ENCODE measurements around the gene AFF3.

The AFF3 gene

DNA sequence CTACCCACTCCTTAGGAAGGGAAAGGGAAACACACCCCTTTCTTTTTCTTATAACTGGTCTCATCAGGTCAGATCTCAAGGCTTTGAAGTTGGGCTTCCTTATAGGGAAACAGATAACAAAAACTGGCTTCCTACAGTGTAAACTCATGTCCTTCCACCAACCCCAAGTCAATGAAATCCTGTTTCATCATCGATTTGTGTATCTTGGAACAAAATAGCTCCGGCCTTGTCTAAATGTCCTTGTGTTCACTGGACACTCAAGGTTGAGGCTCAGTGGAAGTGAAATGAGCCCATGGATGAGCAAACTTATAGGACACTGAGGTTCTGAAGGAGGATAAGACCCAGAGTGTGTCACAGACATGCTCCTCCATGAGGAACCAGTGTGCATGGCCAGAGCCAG, 496.4 kb downstream of the AFF3 start:
- no peak for DNase-seq
- H3K4me1 ChIP-seq (ENCODE audit: control insufficient read depth, insufficient read depth, low read length, poor library complexity, severe bottlenecking), result no peaks in the 10 kb centered on the region
- no peak overlapping the region for H3K4me3 ChIP-seq (ENCODE audit: insufficient read depth, low read depth, low read length, poor library complexity, severe bottlenecking)
- no peaks in the 10 kb centered on the region for H3K27me3 ChIP-seq (replicated peaks; ENCODE audit: control insufficient read depth, insufficient read depth, low read length, poor library complexity, severe bottlenecking)
- H3K9me3 ChIP-seq (ENCODE audit: control insufficient read depth, low read length), result no peaks in the 10 kb centered on the region
- no peaks in the 10 kb centered on the region for H3K36me3 ChIP-seq (ENCODE audit: control insufficient read depth, insufficient read depth, low read length)
- H3K27ac ChIP-seq (ENCODE audit: insufficient read depth, low read length, poor library complexity, severe bottlenecking), result no peak overlapping the region

DNA sequence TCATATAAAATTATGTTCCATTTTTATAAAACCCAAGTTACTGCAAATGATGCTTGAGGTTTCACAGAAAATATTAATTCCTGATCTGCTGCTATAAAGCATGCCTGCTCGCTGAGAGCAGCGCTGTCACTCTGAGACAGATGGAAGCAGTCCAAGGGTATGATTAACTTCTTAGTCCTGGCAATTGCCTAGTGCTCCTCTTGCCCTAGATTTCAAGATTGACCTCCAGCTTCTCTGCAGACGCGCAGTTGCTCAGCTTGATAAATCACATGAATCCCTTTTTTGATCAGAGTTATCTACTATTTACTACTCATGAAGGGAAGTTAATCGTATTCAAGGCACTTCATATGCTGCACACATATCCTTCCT, 498.0 kb downstream of the AFF3 start:
- no peak for DNase-seq
- Histone ChIP-seq H3K27ac (ENCODE audit: insufficient read depth, low read length, poor library complexity, severe bottlenecking) (no peak overlapping the region), H3K27me3 (replicated peaks; ENCODE audit: control insufficient read depth, insufficient read depth, low read length, poor library complexity, severe bottlenecking) (no peaks in the 10 kb centered on the region), H3K9me3 (ENCODE audit: control insufficient read depth, low read length) (no peaks in the 10 kb centered on the region), H3K4me1 (ENCODE audit: control insufficient read depth, insufficient read depth, low read length, poor library complexity, severe bottlenecking) (no peaks in the 10 kb centered on the region), H3K36me3 (ENCODE audit: control insufficient read depth, insufficient read depth, low read length) (no peaks in the 10 kb centered on the region), H3K4me3 (ENCODE audit: insufficient read depth, low read depth, low read length, poor library complexity, severe bottlenecking) (no peak overlapping the region)

DNA sequence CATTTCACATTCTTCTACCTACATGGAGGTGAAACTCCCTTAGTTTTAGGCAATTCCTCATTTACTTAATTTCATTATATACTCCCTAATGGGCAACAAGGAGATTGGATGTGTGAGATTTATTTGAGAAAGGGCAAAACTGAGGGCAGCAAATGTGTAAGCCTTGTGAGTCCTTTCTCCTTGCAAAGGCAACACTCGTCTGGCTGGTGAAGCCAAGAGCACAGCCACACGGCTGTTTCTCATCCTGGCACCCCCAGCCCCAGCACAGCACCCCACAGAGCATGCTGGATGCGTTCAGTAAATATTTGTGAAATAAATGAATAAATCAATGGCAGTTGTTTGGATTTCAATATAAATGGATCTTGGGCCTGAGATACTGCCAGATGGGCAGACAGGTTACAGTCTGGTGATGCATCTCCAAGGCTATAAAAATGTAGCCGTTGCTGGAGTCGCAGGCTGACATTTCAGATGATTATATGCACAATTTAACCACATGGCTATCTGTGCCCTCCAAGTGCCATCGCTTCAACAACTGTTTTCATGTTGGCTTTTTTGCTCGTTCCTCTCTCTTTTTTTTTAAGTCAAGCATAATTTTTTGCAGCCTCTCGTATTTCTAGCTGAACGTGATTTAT, 498.5 kb downstream of the AFF3 start:
- no peaks in the 10 kb centered on the region for H3K27me3 ChIP-seq (replicated peaks; ENCODE audit: control insufficient read depth, insufficient read depth, low read length, poor library complexity, severe bottlenecking)
- no peaks in the 10 kb centered on the region for H3K9me3 ChIP-seq (ENCODE audit: control insufficient read depth, low read length)
- H3K4me3 ChIP-seq (ENCODE audit: insufficient read depth, low read depth, low read length, poor library complexity, severe bottlenecking), result no peak overlapping the region
- H3K27ac ChIP-seq (ENCODE audit: insufficient read depth, low read length, poor library complexity, severe bottlenecking), result no peak overlapping the region
- no peaks in the 10 kb centered on the region for H3K4me1 ChIP-seq (ENCODE audit: control insufficient read depth, insufficient read depth, low read length, poor library complexity, severe bottlenecking)
- no peak for DNase-seq
- H3K36me3 ChIP-seq (ENCODE audit: control insufficient read depth, insufficient read depth, low read length), result no peaks in the 10 kb centered on the region

GRCh38 chr2:99641999-99642398, 500.4 kb downstream of the AFF3 start:
- DNase-seq, result no peak
- Histone ChIP-seq H3K27ac (ENCODE audit: insufficient read depth, low read length, poor library complexity, severe bottlenecking) (no peak overlapping the region), H3K4me1 (ENCODE audit: control insufficient read depth, insufficient read depth, low read length, poor library complexity, severe bottlenecking) (no peaks in the 10 kb centered on the region), H3K27me3 (replicated peaks; ENCODE audit: control insufficient read depth, insufficient read depth, low read length, poor library complexity, severe bottlenecking) (no peaks in the 10 kb centered on the region), H3K4me3 (ENCODE audit: insufficient read depth, low read depth, low read length, poor library complexity, severe bottlenecking) (no peak overlapping the region), H3K36me3 (ENCODE audit: control insufficient read depth, insufficient read depth, low read length) (no peaks in the 10 kb centered on the region), H3K9me3 (ENCODE audit: control insufficient read depth, low read length) (no peaks in the 10 kb centered on the region)

DNA sequence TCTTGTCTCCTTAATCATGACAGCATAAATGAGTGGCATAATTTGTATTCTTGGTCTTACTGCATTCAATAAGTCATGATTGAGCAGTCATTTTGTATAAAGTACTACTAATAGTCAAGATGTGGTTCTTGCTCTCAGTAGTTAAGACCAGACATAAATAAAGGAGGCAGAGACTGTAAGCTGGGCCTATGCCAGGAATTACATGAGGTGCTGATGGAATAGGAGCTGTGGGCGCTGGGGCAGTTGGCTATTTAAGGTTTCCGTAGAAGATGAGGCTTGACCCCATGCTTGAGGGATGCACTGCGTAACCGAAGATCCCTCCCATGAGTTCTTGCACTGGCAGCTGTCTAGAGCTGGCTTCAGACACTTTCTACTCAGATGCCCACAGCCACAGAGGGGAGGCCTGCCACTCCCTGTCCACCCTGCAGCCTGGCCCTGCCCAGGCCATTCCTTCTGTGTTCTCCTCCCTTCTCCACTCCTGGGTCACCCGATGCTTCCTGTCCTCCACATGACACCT, 501.7 kb downstream of the AFF3 start:
- Histone ChIP-seq H3K36me3 (ENCODE audit: control insufficient read depth, insufficient read depth, low read length) (no peaks in the 10 kb centered on the region), H3K9me3 (ENCODE audit: control insufficient read depth, low read length) (no peaks in the 10 kb centered on the region), H3K4me1 (ENCODE audit: control insufficient read depth, insufficient read depth, low read length, poor library complexity, severe bottlenecking) (no peaks in the 10 kb centered on the region), H3K27ac (ENCODE audit: insufficient read depth, low read length, poor library complexity, severe bottlenecking) (no peak overlapping the region), H3K4me3 (ENCODE audit: insufficient read depth, low read depth, low read length, poor library complexity, severe bottlenecking) (no peak overlapping the region), H3K27me3 (replicated peaks; ENCODE audit: control insufficient read depth, insufficient read depth, low read length, poor library complexity, severe bottlenecking) (no peaks in the 10 kb centered on the region)
- no peak for DNase-seq

DNA sequence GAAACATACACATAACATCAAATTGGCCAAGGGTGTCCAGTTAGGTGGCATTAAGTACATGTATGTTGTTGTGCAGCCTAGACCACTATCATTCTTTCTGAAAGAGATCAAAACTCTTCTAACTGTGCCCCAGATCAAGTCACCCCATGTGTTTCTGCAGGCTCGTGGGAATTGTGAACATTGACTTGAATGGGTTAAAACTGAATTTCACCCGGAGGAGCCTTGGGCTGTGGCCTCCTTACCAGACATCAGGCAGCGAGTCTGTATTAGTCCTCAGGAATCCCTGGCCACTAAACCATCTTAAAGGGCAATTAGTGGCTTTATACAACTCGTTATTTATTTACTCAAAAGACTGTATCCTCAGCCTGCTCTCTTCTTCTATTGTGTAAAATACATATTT, 503.6 kb downstream of the AFF3 start:
- Histone ChIP-seq H3K4me3 (ENCODE audit: insufficient read depth, low read depth, low read length, poor library complexity, severe bottlenecking) (no peak overlapping the region), H3K4me1 (ENCODE audit: control insufficient read depth, insufficient read depth, low read length, poor library complexity, severe bottlenecking) (no peaks in the 10 kb centered on the region), H3K9me3 (ENCODE audit: control insufficient read depth, low read length) (no peaks in the 10 kb centered on the region), H3K27ac (ENCODE audit: insufficient read depth, low read length, poor library complexity, severe bottlenecking) (no peak overlapping the region), H3K36me3 (ENCODE audit: control insufficient read depth, insufficient read depth, low read length) (no peaks in the 10 kb centered on the region), H3K27me3 (replicated peaks; ENCODE audit: control insufficient read depth, insufficient read depth, low read length, poor library complexity, severe bottlenecking) (no peaks in the 10 kb centered on the region)
- no peak for DNase-seq

- H3K27me3 ChIP-seq (replicated peaks; ENCODE audit: control insufficient read depth, insufficient read depth, low read length, poor library complexity, severe bottlenecking), result no peaks in the 10 kb centered on the region
- H3K36me3 ChIP-seq (ENCODE audit: control insufficient read depth, insufficient read depth, low read length), result no peaks in the 10 kb centered on the region
- H3K27ac ChIP-seq (ENCODE audit: insufficient read depth, low read length, poor library complexity, severe bottlenecking), result no peak overlapping the region
- no peak overlapping the region for H3K4me3 ChIP-seq (ENCODE audit: insufficient read depth, low read depth, low read length, poor library complexity, severe bottlenecking)
- no peaks in the 10 kb centered on the region for H3K4me1 ChIP-seq (ENCODE audit: control insufficient read depth, insufficient read depth, low read length, poor library complexity, severe bottlenecking)
- no peak for DNase-seq
- H3K9me3 ChIP-seq (ENCODE audit: control insufficient read depth, low read length), result no peaks in the 10 kb centered on the region
These were observed 505.2 kb downstream of the AFF3 start for GRCh38 chr2:99637159-99637697.

DNA sequence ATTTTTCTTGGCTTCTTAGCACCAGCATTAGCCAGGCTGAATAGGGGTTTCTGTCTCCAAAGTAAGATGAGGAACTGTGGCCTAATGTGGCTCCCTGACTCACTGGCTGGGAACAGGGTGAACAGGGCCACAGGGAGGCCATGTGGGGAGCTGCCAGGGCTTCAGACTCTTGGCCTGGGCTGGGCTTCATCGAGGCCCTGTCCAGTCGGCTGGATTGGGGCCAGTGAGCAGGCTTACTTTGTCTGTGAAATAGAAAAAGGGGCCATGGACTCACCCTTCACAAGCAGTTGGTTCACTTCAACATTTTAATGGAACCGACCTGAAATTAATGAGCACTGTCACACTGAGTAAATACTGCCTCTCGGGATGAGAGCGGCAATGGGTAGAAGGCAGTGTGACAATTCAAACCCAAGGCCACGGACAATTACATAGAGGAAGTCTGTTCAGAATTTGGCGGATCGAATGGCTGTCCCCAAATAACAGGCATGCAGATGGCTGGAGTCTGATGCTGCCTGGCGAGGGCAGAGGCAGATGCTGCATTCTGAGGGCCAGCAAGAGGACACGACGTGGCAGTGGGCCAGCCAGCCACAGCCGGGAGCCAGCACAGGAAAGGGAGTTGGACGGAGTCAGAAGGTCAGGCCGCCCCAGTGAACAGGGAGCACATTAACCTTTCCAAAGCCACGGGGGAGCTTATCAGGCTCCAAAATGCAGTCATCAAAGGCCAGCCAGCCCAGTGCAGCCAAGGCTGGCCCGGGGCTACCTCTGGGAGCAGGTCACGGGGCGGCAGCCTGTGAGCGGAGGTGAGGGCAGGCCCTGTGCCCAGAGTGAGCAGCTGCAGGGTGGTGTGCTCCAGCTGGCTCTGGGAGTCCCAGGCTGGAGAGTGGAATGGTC, 506.0 kb downstream of the AFF3 start:
- Histone ChIP-seq H3K27me3 (replicated peaks; ENCODE audit: control insufficient read depth, insufficient read depth, low read length, poor library complexity, severe bottlenecking) (no peaks in the 10 kb centered on the region), H3K4me1 (ENCODE audit: control insufficient read depth, insufficient read depth, low read length, poor library complexity, severe bottlenecking) (no peaks in the 10 kb centered on the region), H3K4me3 (ENCODE audit: insufficient read depth, low read depth, low read length, poor library complexity, severe bottlenecking) (no peak overlapping the region), H3K27ac (ENCODE audit: insufficient read depth, low read length, poor library complexity, severe bottlenecking) (no peak overlapping the region), H3K9me3 (ENCODE audit: control insufficient read depth, low read length) (no peaks in the 10 kb centered on the region), H3K36me3 (ENCODE audit: control insufficient read depth, insufficient read depth, low read length) (no peaks in the 10 kb centered on the region)
- no peak for DNase-seq

DNA sequence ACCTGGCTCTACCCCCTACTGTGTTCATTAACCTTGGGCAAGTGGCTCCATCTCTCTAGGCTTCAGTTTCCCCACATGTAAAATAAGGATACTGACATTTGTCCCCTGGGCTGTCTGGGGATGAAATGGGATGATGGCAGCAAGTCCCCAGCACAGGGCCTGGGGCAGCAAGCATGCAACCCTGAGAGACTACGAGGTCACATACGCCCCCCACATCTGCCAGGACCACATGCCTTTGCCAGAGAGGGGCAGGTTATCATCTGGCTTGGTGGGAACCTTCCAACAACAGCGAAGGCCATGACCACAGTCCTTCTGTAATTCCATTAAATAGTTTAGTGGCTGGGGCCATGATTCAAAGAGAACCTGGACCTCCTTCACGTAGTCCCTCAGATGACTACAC, 506.7 kb downstream of the AFF3 start:
- Histone ChIP-seq H3K36me3 (ENCODE audit: control insufficient read depth, insufficient read depth, low read length) (no peaks in the 10 kb centered on the region), H3K4me1 (ENCODE audit: control insufficient read depth, insufficient read depth, low read length, poor library complexity, severe bottlenecking) (no peaks in the 10 kb centered on the region), H3K27ac (ENCODE audit: insufficient read depth, low read length, poor library complexity, severe bottlenecking) (no peak overlapping the region), H3K4me3 (ENCODE audit: insufficient read depth, low read depth, low read length, poor library complexity, severe bottlenecking) (no peak overlapping the region), H3K27me3 (replicated peaks; ENCODE audit: control insufficient read depth, insufficient read depth, low read length, poor library complexity, severe bottlenecking) (no peaks in the 10 kb centered on the region), H3K9me3 (ENCODE audit: control insufficient read depth, low read length) (no peaks in the 10 kb centered on the region)
- DNase-seq, result no peak

DNA sequence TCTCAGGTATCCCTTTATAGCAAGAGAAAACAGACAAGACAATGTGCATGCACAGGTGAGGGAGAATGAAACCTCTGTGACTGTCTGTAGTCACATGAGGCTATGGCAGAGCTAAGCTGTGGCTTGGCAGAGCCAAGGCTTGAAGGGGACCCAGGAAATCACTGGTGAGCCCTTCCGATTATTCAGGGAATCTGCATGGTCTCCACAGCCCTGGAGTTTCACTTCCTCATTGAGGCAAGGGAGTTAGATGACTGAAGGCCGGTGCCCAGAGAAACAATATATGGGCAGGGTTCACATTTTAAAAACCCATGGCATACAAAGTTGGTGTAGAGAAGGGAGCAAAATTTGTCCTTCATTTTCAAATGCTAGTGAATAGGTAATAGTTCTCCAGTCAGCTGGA, 508.2 kb downstream of the AFF3 start:
- Histone ChIP-seq H3K9me3 (ENCODE audit: control insufficient read depth, low read length) (no peaks in the 10 kb centered on the region), H3K4me3 (ENCODE audit: insufficient read depth, low read depth, low read length, poor library complexity, severe bottlenecking) (no peak overlapping the region), H3K36me3 (ENCODE audit: control insufficient read depth, insufficient read depth, low read length) (no peaks in the 10 kb centered on the region), H3K4me1 (ENCODE audit: control insufficient read depth, insufficient read depth, low read length, poor library complexity, severe bottlenecking) (no peaks in the 10 kb centered on the region), H3K27ac (ENCODE audit: insufficient read depth, low read length, poor library complexity, severe bottlenecking) (no peak overlapping the region), H3K27me3 (replicated peaks; ENCODE audit: control insufficient read depth, insufficient read depth, low read length, poor library complexity, severe bottlenecking) (no peaks in the 10 kb centered on the region)
- no peak for DNase-seq

Data from effector memory CD4-positive, alpha-beta T cell (primary cell).